Skeletal muscle cell (primary cell): ENCODE measurements around the gene RGS11.

Experiments
- DNase-seq: peaks from one replicate; pipeline ENCODE4 v3.0.0-alpha.2; 2010; ENCODE audit warnings: low read depth
- H3K4me3 ChIP-seq: 2 replicates; pipeline ENCODE4 v1.5.1; 2011; ENCODE audit warnings: low read depth, mild to moderate bottlenecking, control low read depth, low read length, moderate library complexity

Gene RGS11

GRCh38 chr16:275786-276232 lies at the start of gene RGS11:
Gene RGS11, minus strand, starts transcription at chr16:275944. Its CDS starts 33 bp downstream, at chr16:275911.
- peak within 1 kb of the TSS; percentile 42 for H3K4me3 ChIP-seq
- no peak for DNase-seq

- no peak for DNase-seq
- H3K4me3 ChIP-seq: no peak overlapping the region
Observed at GRCh38 chr16:324451-325334, 48.9 kb upstream of the RGS11 start.

- DNase-seq: no peak
- no peak overlapping the region for H3K4me3 ChIP-seq
Observed at GRCh38 chr16:324201-324450, 48.4 kb upstream of the RGS11 start.

GRCh38 chr16:322476-323143 lies 46.9 kb upstream of the RGS11 start:
- no peak for DNase-seq

GRCh38 chr16:321532-321931 lies 45.8 kb upstream of the RGS11 start:
- no peak for DNase-seq
- H3K4me3 ChIP-seq: no peak overlapping the region

More at GRCh38 chr16:322476-323143, 46.9 kb upstream of the RGS11 start:
- H3K4me3 ChIP-seq: no peak overlapping the region

- no peak for DNase-seq
- no peak overlapping the region for H3K4me3 ChIP-seq
Observed at GRCh38 chr16:320206-320605, 44.5 kb upstream of the RGS11 start.

- no peak overlapping the region for H3K4me3 ChIP-seq
- no peak for DNase-seq
Observed at GRCh38 chr16:318628-319027, 42.9 kb upstream of the RGS11 start.

- H3K4me3 ChIP-seq: no peak overlapping the region
- DNase-seq: no peak
Observed at GRCh38 chr16:317583-317982, 41.8 kb upstream of the RGS11 start.

- DNase-seq: no peak
- no peak overlapping the region for H3K4me3 ChIP-seq
Observed at GRCh38 chr16:316741-317464, 41.2 kb upstream of the RGS11 start.

- no peak overlapping the region for H3K4me3 ChIP-seq
Observed at GRCh38 chr16:314795-315299, 39.1 kb upstream of the RGS11 start.

GRCh38 chr16:314351-314750 lies 38.6 kb upstream of the RGS11 start:
- H3K4me3 ChIP-seq: no peak overlapping the region
- no peak for DNase-seq

More at GRCh38 chr16:314795-315299, 39.1 kb upstream of the RGS11 start:
- DNase-seq: no peak

- no peak for DNase-seq
- H3K4me3 ChIP-seq: no peak overlapping the region
Observed at GRCh38 chr16:311725-312124, 36.0 kb upstream of the RGS11 start.

- H3K4me3 ChIP-seq: no peak overlapping the region
- no peak for DNase-seq
Observed at GRCh38 chr16:309476-309875, 33.7 kb upstream of the RGS11 start.

GRCh38 chr16:307691-308312 lies 32.1 kb upstream of the RGS11 start:
- no peak overlapping the region for H3K4me3 ChIP-seq
- DNase-seq: no peak

GRCh38 chr16:306911-307370 lies 31.2 kb upstream of the RGS11 start:
- no peak for DNase-seq
- H3K4me3 ChIP-seq: no peak overlapping the region

- DNase-seq: no peak
- no peak overlapping the region for H3K4me3 ChIP-seq
Observed at GRCh38 chr16:305916-306626, 30.3 kb upstream of the RGS11 start.

GRCh38 chr16:303760-304505 lies 28.2 kb upstream of the RGS11 start:
- H3K4me3 ChIP-seq: no peak overlapping the region
- DNase-seq: no peak

GRCh38 chr16:301950-302349 lies 26.2 kb upstream of the RGS11 start:
- no peak for DNase-seq
- H3K4me3 ChIP-seq: no peak overlapping the region
